Measurements from ENCODE around the gene CKMT2. TPM values are rescaled to one million over a fixed set of nuclear protein-coding genes. Genes with fewer than 3 reads are reported as not detected.

CKMT2 gene
- total and polyA plus RNA-seq, 2 of the 8 experiments (the other 6 are each of a cell fraction or from before 2014, with no cell fraction given) = 2.4 to 5.0 TPM

- Histone ChIP-seq H2AFZ (ENCODE audit: low read length) (no peak overlapping the region), H3K23me2 (ENCODE audit: low read depth, low read length) (no peaks in the 10 kb centered on the region), H3K9ac (replicated peaks in 1 of 4; ENCODE audit: extremely low read depth in 1 of 4, low read depth in 3 of 4, low read length in 3 of 4) (no peak overlapping the region), H2BK20ac (ENCODE audit: low read length) (no peak overlapping the region), H3K14ac (ENCODE audit: insufficient read length) (no peak overlapping the region), H2BK5ac (ENCODE audit: low read depth, low read length) (no peak overlapping the region), H3K9me3 (ENCODE audit: insufficient read depth in 2 of 2, low read depth in 1 of 2, low read length in 1 of 2) (no peaks in the 10 kb centered on the region), H3K27ac (ENCODE audit: low read depth, low read length) (no peak overlapping the region), H3K18ac (ENCODE audit: extremely low read depth, low read length) (no peak overlapping the region), H3K79me1 (ENCODE audit: low read depth, low read length) (peaks cover 2% of the 10 kb centered on the region; the same call in 1 of the 2 replicates), H3K4ac (replicated peaks; ENCODE audit: insufficient read length, low read depth, low read length) (no peak overlapping the region), H3K4me3 (ENCODE audit: extremely low read depth in 1 of 4, insufficient read depth in 2 of 4, low read depth in 3 of 4, low read length in 4 of 4) (no peak overlapping the region), H3K79me2 (ENCODE audit: control insufficient read depth in 1 of 2, insufficient read depth in 2 of 2, low read length in 2 of 2) (peaks cover 0 to 44% of the 10 kb centered on the region in 2 experiments; a peak in 2 of 4 replicates), H2BK120ac (replicated peaks; ENCODE audit: low read depth, low read length) (no peak overlapping the region), H3K36me3 (ENCODE audit: control insufficient read depth in 2 of 4, insufficient read depth in 4 of 4, low read length in 3 of 4) (no peaks in the 10 kb centered on the region; a peak in 1 of 8 replicates), H2BK12ac (ENCODE audit: low read depth, low read length) (no peak overlapping the region), H4K5ac (ENCODE audit: insufficient read length, low read depth, low read length) (no peak overlapping the region), H2AK5ac (ENCODE audit: low read depth, low read length) (no peak overlapping the region), H3K23ac (ENCODE audit: insufficient read length) (no peak overlapping the region), H4K20me1 (replicated peaks in 1 of 2; ENCODE audit: control insufficient read depth in 1 of 2, insufficient read depth in 2 of 2, low read length in 2 of 2) (peaks cover 0 to 1% of the 10 kb centered on the region in 2 experiments), H3K4me2 (ENCODE audit: insufficient read depth in 1 of 2, low read depth in 2 of 2, low read length in 2 of 2) (no peak overlapping the region), H4K8ac (ENCODE audit: extremely low read depth, insufficient read depth, low read length) (no peak overlapping the region), H2BK15ac (ENCODE audit: low read length) (no peak overlapping the region), H4K91ac (replicated peaks; ENCODE audit: insufficient read length, low read length) (no peak overlapping the region), H3K4me1 (replicated peaks in 1 of 4; ENCODE audit: control insufficient read depth in 3 of 4, insufficient read depth in 4 of 4, low read length in 3 of 4) (no peaks in the 10 kb centered on the region), H3K56ac (replicated peaks; ENCODE audit: insufficient read length, low read depth, low read length) (no peak overlapping the region), H3K27me3 (replicated peaks in 1 of 4; ENCODE audit: control insufficient read depth in 3 of 4, extremely low read depth in 1 of 4, insufficient read depth in 3 of 4, low read length in 3 of 4) (no peaks in the 10 kb centered on the region)
- 95% methylated on average over 2 of the region's 3 CpGs; no CpG with 5 or more reads in 1 of the 2 experiments for whole genome bisulfite sequencing, 2 experiments (ENCODE audit: extremely low coverage in 1 of 2, insufficient coverage in 1 of 2, insufficient read length in 1 of 2, insufficient replicate concordance in 2 of 2, low coverage in 1 of 2, low lambda C conversion rate in 2 of 2, missing lambda C conversion rate in 1 of 2)
- CTCF ChIA-PET (ENCODE audit: partially characterized antibody) = interaction anchor here (0.6 to 1.5 kb wide), 4 partner anchors 16 to 92 kb away, joined by 3 to 5 read pairs (median 4); no protein-coding TSS in a partner anchor
- DNase-seq (ENCODE audit: low read depth in 1 of 2, low spot score in 2 of 2) (no peak), FAIRE-seq (no peak)
- TF ChIP-seq, protein P1, sequence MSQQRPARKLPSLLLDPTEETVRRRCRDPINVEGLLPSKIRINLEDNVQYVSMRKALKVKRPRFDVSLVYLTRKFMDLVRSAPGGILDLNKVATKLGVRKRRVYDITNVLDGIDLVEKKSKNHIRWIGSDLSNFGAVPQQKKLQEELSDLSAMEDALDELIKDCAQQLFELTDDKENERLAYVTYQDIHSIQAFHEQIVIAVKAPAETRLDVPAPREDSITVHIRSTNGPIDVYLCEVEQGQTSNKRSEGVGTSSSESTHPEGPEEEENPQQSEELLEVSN (IDR thresholded peaks at IDR 0.05) = no peak
- TF ChIP-seq PHF8 (conservative IDR thresholded peaks at IDR 0.05; ENCODE audit: low read depth, low read length) = no peak
- no peak for TF ChIP-seq RFX5 (IDR thresholded peaks at IDR 0.05; ENCODE audit: borderline replicate concordance, low read depth, low read length)
- no peak for TF ChIP-seq BRCA1 (IDR thresholded peaks at IDR 0.05; ENCODE audit: low read depth, low read length)
- TF ChIP-seq KDM5A (IDR thresholded peaks at IDR 0.05; ENCODE audit: low read length) = no peak
- POLR2A ChIA-PET (ENCODE audit: partially characterized antibody) = interaction anchor here (0.9 kb wide), 1 partner anchor 8 kb away, joined by 3 read pairs; no protein-coding TSS in a partner anchor
Observed at GRCh38 chr5:81286059-81286617, 53.0 kb downstream of the CKMT2 start.

Measured in H1 (cell line).